Activated CD8-positive, alpha-beta memory T cell treated with anti-CD3 and anti-CD28 coated beads, Interleukin-2, amount 50 U/mL, for 24 hours (primary cell): ENCODE data around the gene RAB3GAP2.
"Not testable (repeated sequence)": the region's sequence is repeated elsewhere in the genome, so short reads cannot be mapped to it uniquely, and the experiment has no call there.

Experiments
- DNase-seq: peaks from one replicate; pipeline ENCODE4 v3.0.0-alpha.2; 2020; ENCODE audit errors: extremely low read depth

The RAB3GAP2 gene

DNA sequence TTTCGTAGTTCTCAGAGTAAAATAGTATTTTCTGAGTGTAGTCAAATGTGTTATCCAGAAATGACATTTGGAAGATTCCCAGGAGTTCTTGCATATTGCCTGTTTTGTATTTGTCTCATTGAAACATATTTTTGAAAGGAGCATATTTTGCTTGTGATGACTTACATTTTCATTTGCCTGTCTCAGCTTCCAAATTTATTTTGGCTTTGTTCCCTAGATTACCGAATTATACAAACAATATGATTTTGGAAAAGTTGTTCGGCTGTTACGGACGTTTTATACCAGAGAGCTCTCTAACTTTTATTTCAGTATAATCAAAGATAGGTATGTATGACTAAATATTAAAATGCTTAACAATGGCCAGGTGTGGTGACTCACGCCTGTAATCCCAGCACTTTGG lies 132.3 kb downstream of the RAB3GAP2 start:
- DNase-seq, result no peak

- no peak for DNase-seq
Observed at GRCh38 chr1:220137019-220137786, 135.1 kb downstream of the RAB3GAP2 start.

GRCh38 chr1:220135755-220136154 lies 136.5 kb downstream of the RAB3GAP2 start:
- DNase-seq, result no peak

DNA sequence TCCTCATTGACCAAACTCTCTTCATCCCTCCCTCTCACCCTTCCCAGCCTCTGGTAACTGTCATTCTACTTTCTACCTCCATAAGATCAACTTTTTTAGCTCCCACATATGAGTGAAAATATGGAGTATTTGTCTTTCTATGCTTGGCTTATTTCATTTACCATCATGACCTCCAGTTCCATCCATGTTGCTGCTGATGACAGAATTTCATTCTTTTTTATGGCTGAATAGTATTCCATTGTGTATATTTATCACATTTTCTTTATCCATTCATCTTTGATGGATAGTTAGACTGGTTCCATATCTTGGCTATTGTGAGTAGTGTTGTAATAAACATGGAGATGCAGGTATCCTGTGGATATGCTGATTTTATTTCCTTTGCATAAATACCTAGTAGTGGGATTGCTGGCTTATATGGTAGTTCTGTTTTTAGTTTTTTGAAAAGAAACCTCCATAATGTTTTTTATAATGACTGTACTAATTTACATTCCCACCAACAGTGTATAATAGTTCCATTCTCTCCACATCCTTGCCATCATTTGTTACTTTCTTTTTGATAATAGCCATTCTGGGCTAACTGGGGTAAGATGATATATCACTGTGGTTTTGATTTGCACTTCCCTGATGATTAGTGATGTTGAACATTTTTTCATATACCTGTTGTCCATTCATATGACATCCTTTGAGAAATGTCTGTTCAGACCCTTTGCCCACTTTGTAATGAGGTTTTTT lies 142.6 kb downstream of the RAB3GAP2 start:
- DNase-seq, result no peak

GRCh38 chr1:220127076-220127475 lies 145.2 kb downstream of the RAB3GAP2 start:
- DNase-seq, result no peak

DNA sequence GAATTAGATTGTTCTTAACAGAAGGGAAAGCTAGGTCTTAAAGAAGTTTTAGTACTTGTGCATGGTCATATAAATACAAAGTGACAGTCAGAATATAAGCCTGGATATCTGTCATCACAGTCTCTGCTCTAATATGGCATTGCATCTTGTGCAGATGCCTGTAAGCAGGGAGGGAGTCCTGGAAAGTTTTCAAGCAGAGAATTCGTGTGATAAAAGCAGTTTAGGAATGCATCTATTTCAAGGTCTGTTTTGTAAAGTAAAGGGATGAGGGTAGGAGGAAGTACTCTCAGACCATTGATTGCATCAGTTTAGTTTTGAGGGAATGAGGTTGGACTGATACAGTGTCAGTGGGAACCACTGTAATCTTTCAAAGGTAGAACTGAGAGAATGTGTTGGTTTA lies 147.7 kb downstream of the RAB3GAP2 start:
- no peak for DNase-seq

DNA sequence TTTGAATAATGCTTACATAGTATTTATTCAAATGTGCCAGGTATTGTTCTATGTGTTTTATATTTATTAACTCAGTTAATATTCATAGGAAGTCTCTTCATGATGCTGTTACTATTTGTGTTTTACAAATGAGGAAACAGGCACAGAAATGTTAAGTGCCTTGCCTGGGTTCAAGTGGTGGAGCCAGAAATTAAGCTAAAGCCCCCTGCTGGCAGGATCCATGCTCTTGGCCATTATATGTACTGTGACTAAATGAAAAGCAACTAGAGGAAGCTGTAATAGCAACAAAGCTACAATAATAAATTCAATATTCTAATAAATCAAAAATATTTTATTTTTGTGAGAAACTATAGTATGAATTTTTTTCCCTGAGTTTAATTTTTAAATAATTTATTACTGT lies 148.4 kb downstream of the RAB3GAP2 start:
- no peak for DNase-seq

DNA sequence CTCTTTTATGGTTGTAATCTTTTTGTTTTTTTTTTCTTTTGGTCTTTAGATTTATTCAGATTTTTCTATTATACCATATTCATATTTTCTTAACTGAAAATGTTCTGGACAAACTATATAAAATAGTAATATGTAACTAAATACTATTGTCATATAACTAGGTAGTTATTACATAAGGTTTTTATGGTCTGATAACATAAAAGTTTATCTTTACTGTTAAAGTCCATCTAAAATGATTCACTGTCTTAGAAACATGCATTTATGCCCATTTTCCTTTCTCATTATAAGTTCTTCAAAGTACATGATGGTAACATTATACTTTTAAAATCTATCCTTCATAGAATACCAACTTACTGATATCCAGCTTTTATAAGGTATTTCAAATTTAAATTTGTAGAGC lies 149.2 kb downstream of the RAB3GAP2 start:
- DNase-seq, result no peak

DNA sequence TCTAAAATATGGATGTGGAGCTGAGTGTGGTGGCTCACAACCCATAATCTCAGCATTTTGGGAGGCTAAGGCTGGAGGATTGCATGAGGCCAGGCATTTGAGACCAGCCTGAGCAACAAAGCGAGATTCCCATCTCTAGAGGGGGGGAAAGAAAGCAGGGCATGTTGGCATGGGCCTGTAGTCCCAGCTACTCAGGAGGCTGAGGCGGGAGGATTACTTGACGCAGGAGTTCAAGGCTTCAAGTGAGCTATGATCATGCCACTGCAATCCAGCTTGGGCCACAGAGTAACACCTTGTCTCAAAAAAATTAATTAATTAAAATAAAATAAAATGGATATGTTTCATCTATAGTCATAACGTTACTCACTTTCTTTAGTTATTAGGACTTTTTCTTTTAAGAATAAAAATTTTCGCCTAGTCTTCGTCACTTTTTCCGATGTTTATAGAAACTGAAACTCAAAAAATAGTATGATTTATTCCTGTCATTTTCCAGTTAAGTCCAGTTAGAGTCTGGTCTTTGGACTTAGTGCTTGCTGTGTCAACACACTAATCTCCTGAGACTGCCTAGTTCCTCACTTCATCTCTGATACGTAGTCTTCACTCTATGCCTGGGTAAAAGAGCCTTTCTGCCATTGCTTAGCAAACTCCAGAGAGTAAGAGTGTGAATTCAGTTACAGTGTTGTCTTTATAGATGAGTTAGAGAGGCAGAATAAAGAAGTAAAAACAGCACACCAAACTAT lies 150.3 kb downstream of the RAB3GAP2 start:
- no peak for DNase-seq

- DNase-seq, result no peak
Observed at GRCh38 chr1:220119043-220119512, 153.2 kb downstream of the RAB3GAP2 start.

- no peak for DNase-seq
Observed at GRCh38 chr1:220113136-220113695, 159.0 kb downstream of the RAB3GAP2 start.

GRCh38 chr1:220112600-220112999 lies 159.7 kb downstream of the RAB3GAP2 start:
- DNase-seq, result not testable (repeated sequence)

DNA sequence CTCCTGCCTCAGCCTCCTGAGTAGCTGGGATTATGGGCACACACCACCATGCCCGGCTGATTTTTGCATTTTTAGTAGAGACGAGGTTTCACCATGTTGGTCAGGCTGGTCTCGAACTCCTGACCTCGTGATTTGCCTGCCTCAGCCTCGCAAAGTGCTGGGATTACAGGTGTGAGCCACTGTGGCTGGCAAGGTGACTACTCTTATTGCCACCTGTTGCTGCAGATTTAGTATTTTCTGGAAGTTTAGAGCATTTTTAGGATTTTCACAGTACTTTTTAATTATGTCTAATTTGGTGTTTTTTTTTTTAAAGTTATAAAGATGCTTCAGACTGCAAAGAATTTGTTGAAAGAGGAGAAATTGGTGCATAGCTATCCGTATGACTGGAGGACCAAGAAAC lies 161.8 kb downstream of the RAB3GAP2 start:
- not testable (repeated sequence) for DNase-seq

DNA sequence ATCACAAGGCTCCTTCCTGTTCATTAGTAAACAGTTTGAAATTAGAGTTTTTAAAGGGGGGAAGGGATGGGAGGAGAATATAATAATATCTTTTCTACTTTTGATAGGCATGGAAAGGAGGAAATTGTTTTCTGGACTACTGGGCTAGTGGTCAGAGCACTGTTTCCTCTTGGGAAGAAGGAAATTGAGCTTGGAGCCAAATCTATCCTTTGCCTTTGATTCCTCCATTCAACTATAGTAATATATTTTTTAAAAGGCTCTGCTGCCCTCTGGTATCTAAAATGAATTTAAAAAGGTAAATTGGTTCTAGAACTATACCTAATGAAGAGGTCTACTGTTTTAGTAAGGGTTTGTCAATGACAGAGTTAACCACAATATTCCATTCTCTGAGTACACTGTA lies 172.4 kb downstream of the RAB3GAP2 start:
- no peak for DNase-seq
